ENCODE results near the gene AUTS2. TPM values are rescaled to one million over a fixed set of nuclear protein-coding genes. Genes with fewer than 3 reads are reported as not detected.

AUTS2 gene
- total RNA-seq, 1 experiment from 2014 or later = 2.5 TPM

GRCh38 chr7:70540641-70541040 is 942.4 kb downstream of the AUTS2 start:
- Histone ChIP-seq H3K36me3 (ENCODE audit: control insufficient read depth, insufficient read depth, low read length) (no peaks in the 10 kb centered on the region), H3K4me3 (ENCODE audit: low read depth in 2 of 2, low read length in 2 of 2) (no peak overlapping the region), H3K27me3 (ENCODE audit: control insufficient read depth, insufficient read depth, low read length) (no peaks in the 10 kb centered on the region), H3K9me3 (ENCODE audit: control insufficient read depth, insufficient read depth, low read depth, low read length) (no peaks in the 10 kb centered on the region), H3K27ac (ENCODE audit: low read length) (no peak overlapping the region), H3K4me1 (ENCODE audit: control insufficient read depth, insufficient read depth, low read length) (no peaks in the 10 kb centered on the region)
- BruUV-seq (replicated peaks) = no TSS peak
- CTCF ChIA-PET = no interaction called here
- POLR2A ChIA-PET = no interaction called here
- ATAC-seq (no peak), DNase-seq (ENCODE audit: low read depth, low spot score) (no peak)
- intact Hi-C loops (cut with micrococcal nuclease; ENCODE audit: unreplicated experiment) = no loop called here
- in situ Hi-C loops (cut with HindIII; ENCODE audit: low pct_unique_long_range_greater_than_20kb, low sequenced_read_pairs) = no loop called here
- TF ChIP-seq TCF7L2 (IDR thresholded peaks at IDR 0.05; ENCODE audit: low read depth, low read length) = no peak
- TF ChIP-seq, protein P1, sequence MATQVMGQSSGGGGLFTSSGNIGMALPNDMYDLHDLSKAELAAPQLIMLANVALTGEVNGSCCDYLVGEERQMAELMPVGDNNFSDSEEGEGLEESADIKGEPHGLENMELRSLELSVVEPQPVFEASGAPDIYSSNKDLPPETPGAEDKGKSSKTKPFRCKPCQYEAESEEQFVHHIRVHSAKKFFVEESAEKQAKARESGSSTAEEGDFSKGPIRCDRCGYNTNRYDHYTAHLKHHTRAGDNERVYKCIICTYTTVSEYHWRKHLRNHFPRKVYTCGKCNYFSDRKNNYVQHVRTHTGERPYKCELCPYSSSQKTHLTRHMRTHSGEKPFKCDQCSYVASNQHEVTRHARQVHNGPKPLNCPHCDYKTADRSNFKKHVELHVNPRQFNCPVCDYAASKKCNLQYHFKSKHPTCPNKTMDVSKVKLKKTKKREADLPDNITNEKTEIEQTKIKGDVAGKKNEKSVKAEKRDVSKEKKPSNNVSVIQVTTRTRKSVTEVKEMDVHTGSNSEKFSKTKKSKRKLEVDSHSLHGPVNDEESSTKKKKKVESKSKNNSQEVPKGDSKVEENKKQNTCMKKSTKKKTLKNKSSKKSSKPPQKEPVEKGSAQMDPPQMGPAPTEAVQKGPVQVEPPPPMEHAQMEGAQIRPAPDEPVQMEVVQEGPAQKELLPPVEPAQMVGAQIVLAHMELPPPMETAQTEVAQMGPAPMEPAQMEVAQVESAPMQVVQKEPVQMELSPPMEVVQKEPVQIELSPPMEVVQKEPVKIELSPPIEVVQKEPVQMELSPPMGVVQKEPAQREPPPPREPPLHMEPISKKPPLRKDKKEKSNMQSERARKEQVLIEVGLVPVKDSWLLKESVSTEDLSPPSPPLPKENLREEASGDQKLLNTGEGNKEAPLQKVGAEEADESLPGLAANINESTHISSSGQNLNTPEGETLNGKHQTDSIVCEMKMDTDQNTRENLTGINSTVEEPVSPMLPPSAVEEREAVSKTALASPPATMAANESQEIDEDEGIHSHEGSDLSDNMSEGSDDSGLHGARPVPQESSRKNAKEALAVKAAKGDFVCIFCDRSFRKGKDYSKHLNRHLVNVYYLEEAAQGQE (IDR thresholded peaks at IDR 0.05; ENCODE audit: insufficient read depth in 1 of 2, low read depth in 2 of 2, low read length in 1 of 2) = no peak
- TF ChIP-seq POLR2AphosphoS5 (IDR thresholded peaks at IDR 0.05; ENCODE audit: low read depth, low read length) = no peak
- TF ChIP-seq SIN3A (IDR thresholded peaks at IDR 0.05; ENCODE audit: borderline replicate concordance, insufficient read depth, low read depth, low read length) = no peak
- TF ChIP-seq, protein P2, sequence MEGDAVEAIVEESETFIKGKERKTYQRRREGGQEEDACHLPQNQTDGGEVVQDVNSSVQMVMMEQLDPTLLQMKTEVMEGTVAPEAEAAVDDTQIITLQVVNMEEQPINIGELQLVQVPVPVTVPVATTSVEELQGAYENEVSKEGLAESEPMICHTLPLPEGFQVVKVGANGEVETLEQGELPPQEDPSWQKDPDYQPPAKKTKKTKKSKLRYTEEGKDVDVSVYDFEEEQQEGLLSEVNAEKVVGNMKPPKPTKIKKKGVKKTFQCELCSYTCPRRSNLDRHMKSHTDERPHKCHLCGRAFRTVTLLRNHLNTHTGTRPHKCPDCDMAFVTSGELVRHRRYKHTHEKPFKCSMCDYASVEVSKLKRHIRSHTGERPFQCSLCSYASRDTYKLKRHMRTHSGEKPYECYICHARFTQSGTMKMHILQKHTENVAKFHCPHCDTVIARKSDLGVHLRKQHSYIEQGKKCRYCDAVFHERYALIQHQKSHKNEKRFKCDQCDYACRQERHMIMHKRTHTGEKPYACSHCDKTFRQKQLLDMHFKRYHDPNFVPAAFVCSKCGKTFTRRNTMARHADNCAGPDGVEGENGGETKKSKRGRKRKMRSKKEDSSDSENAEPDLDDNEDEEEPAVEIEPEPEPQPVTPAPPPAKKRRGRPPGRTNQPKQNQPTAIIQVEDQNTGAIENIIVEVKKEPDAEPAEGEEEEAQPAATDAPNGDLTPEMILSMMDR (IDR thresholded peaks at IDR 0.05) = no peak

DNA sequence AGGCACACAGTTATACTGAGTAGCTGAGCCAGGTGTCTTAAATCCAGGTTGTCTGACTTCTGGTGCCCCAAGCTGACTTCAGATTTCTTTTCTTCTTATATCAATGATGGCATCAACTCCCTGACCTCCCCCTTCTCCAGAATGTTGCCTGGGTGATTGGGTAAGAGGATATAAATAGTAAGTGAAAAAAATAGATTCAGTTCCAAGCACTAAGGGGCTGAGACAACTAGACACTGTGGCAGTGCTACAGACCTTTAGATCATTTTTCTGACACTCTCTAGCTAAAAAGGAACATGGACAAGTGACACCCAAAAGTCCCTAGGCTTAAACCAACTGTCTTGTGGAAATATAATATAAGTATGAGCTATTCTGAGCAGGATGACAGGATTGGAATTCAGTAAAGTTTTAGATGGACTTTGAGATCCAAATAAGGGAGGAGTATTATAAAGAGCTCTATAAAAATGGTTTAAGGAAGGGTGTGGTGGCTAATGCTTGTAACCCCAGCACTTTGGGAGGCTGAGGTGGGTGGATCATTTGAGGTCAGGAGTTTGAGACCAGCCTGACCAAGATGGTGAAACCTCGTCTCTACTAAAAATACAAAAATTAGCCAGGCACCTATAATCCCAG is 944.6 kb downstream of the AUTS2 start:
- in situ Hi-C loops (cut with HindIII; ENCODE audit: low pct_unique_long_range_greater_than_20kb, low sequenced_read_pairs) = no loop called here
- ATAC-seq (no peak), DNase-seq (ENCODE audit: low read depth, low spot score) (no peak)
- H3K4me3 ChIP-seq (ENCODE audit: low read depth in 2 of 2, low read length in 2 of 2) = no peak overlapping the region
- H3K27me3 ChIP-seq (ENCODE audit: control insufficient read depth, insufficient read depth, low read length) = no peaks in the 10 kb centered on the region
- ChIA-PET POLR2A (no interaction called here), CTCF (no interaction called here)
- TF ChIP-seq, protein P2 (IDR thresholded peaks at IDR 0.05) = no peak
- TF ChIP-seq, protein P1 (IDR thresholded peaks at IDR 0.05; ENCODE audit: insufficient read depth in 1 of 2, low read depth in 2 of 2, low read length in 1 of 2) = no peak
- TF ChIP-seq TCF7L2 (IDR thresholded peaks at IDR 0.05; ENCODE audit: low read depth, low read length) (no peak), SIN3A (IDR thresholded peaks at IDR 0.05; ENCODE audit: borderline replicate concordance, insufficient read depth, low read depth, low read length) (no peak)
- no peaks in the 10 kb centered on the region for H3K36me3 ChIP-seq (ENCODE audit: control insufficient read depth, insufficient read depth, low read length)
- no peaks in the 10 kb centered on the region for H3K4me1 ChIP-seq (ENCODE audit: control insufficient read depth, insufficient read depth, low read length)
- intact Hi-C loops (cut with micrococcal nuclease; ENCODE audit: unreplicated experiment) = no loop called here
- H3K27ac ChIP-seq (ENCODE audit: low read length) = no peak overlapping the region
- BruUV-seq (replicated peaks) = no TSS peak
- H3K9me3 ChIP-seq (ENCODE audit: control insufficient read depth, insufficient read depth, low read depth, low read length) = no peaks in the 10 kb centered on the region

All from Panc1 (cell line).